ENCODE results near the gene GNA12. TPM values are rescaled to one million over a fixed set of nuclear protein-coding genes. Genes with fewer than 3 reads are reported as not detected.
"Not testable (repeated sequence)": the region's sequence is repeated elsewhere in the genome, so short reads cannot be mapped to it uniquely, and the experiment has no call there.

The GNA12 gene
- total and polyA plus RNA-seq, 4 experiments from 2014 or later: 4.4 to 16.6 (median 12.6) TPM

- no peaks in the 10 kb centered on the region for H3K4me1 ChIP-seq (ENCODE audit: insufficient read depth, low read length)
- Mint-ChIP-seq H3K4me1 (peaks cover 0 to 5% (median 3%) of the 10 kb centered on the region in 4 donors), H3K9me3 (no peaks in the 10 kb centered on the region), H3K27me3 (no peaks in the 10 kb centered on the region), H3K27ac (peak overlapping the region in 1 of 7 donors; percentile 18), H3K4me3 (no peak overlapping the region), H3K36me3 (peaks cover 27 to 35% of the 10 kb centered on the region in 2 donors)
- intact Hi-C loops (cut with micrococcal nuclease): no loop called here
- no peak for DNase-seq
- H3K27ac ChIP-seq (ENCODE audit: low read depth, low read length): no peak overlapping the region
- H3K36me3 ChIP-seq (ENCODE audit: insufficient read depth, low read length): peaks cover 5% of the 10 kb centered on the region
- no peak overlapping the region for H3K4me3 ChIP-seq (ENCODE audit: low read length in 2 of 2)
- H3K9me3 ChIP-seq (ENCODE audit: control insufficient read depth in 1 of 2, low read length in 2 of 2): no peaks in the 10 kb centered on the region
- CTCF ChIA-PET (ENCODE audit: partially characterized antibody): no interaction called here
- H3K27me3 ChIP-seq (ENCODE audit: insufficient read depth, low read length): no peaks in the 10 kb centered on the region
- POLR2A ChIA-PET (ENCODE audit: partially characterized antibody): no interaction called here
These were observed 111.7 kb downstream of the GNA12 start for GRCh38 chr7:2732388-2732787.

GRCh38 chr7:2730846-2731770 lies 113.0 kb downstream of the GNA12 start:
- Mint-ChIP-seq H3K9me3 (no peaks in the 10 kb centered on the region), H3K4me3 (no peak overlapping the region), H3K4me1 (peaks cover 0 to 5% (median 2%) of the 10 kb centered on the region in 4 donors), H3K36me3 (peaks cover 27 to 33% of the 10 kb centered on the region in 2 donors), H3K27ac (peak overlapping the region in 1 of 7 donors; percentile 11), H3K27me3 (no peaks in the 10 kb centered on the region)
- H3K27ac ChIP-seq (ENCODE audit: low read depth, low read length): no peak overlapping the region
- intact Hi-C loops (cut with micrococcal nuclease): no loop called here
- POLR2A ChIA-PET (ENCODE audit: partially characterized antibody): no interaction called here
- no peak for DNase-seq
- CTCF ChIA-PET (ENCODE audit: partially characterized antibody): no interaction called here
- H3K4me3 ChIP-seq (ENCODE audit: low read length in 2 of 2): no peak overlapping the region
- no peaks in the 10 kb centered on the region for H3K9me3 ChIP-seq (ENCODE audit: control insufficient read depth in 1 of 2, low read length in 2 of 2)
- no peaks in the 10 kb centered on the region for H3K27me3 ChIP-seq (ENCODE audit: insufficient read depth, low read length)
- H3K36me3 ChIP-seq (ENCODE audit: insufficient read depth, low read length): peaks cover 5% of the 10 kb centered on the region
- H3K4me1 ChIP-seq (ENCODE audit: insufficient read depth, low read length): no peaks in the 10 kb centered on the region

- Histone ChIP-seq H3K36me3 (ENCODE audit: insufficient read depth, low read length) (peaks cover 5% of the 10 kb centered on the region), H3K9me3 (ENCODE audit: control insufficient read depth in 1 of 2, low read length in 2 of 2) (no peaks in the 10 kb centered on the region), H3K27me3 (ENCODE audit: insufficient read depth, low read length) (no peaks in the 10 kb centered on the region), H3K4me3 (ENCODE audit: low read length in 2 of 2) (no peak overlapping the region), H3K27ac (ENCODE audit: low read depth, low read length) (no peak overlapping the region), H3K4me1 (ENCODE audit: insufficient read depth, low read length) (no peaks in the 10 kb centered on the region)
- Mint-ChIP-seq H3K27ac (peak overlapping the region in 2 of 7 donors; percentile 68 to 76), H3K9me3 (no peaks in the 10 kb centered on the region), H3K4me3 (no peak overlapping the region), H3K4me1 (peaks cover 0 to 3% (median 0%) of the 10 kb centered on the region in 4 donors), H3K27me3 (no peaks in the 10 kb centered on the region), H3K36me3 (peaks cover 30 to 33% of the 10 kb centered on the region in 2 donors)
- intact Hi-C loops (cut with micrococcal nuclease): no loop called here
- CTCF ChIA-PET (ENCODE audit: partially characterized antibody): no interaction called here
- DNase-seq: no peak
- POLR2A ChIA-PET (ENCODE audit: partially characterized antibody): no interaction called here
These were observed 114.0 kb downstream of the GNA12 start for GRCh38 chr7:2729893-2730716.

- no peak overlapping the region for H3K27ac ChIP-seq (ENCODE audit: low read depth, low read length)
- ChIA-PET CTCF (ENCODE audit: partially characterized antibody) (interaction anchor here (1.8 kb wide), 1 partner anchor 8 kb away, joined by 5 read pairs; no protein-coding TSS in a partner anchor), POLR2A (ENCODE audit: partially characterized antibody) (no interaction called here)
- no peaks in the 10 kb centered on the region for H3K27me3 ChIP-seq (ENCODE audit: insufficient read depth, low read length)
- Mint-ChIP-seq H3K4me1 (peaks cover 0 to 3% (median 0%) of the 10 kb centered on the region in 4 donors), H3K4me3 (no peak overlapping the region), H3K27ac (peak overlapping the region in 1 of 7 donors; percentile 76), H3K27me3 (no peaks in the 10 kb centered on the region), H3K9me3 (no peaks in the 10 kb centered on the region), H3K36me3 (peaks cover 32 to 33% of the 10 kb centered on the region in 2 donors)
- no peaks in the 10 kb centered on the region for H3K9me3 ChIP-seq (ENCODE audit: control insufficient read depth in 1 of 2, low read length in 2 of 2)
- no peaks in the 10 kb centered on the region for H3K4me1 ChIP-seq (ENCODE audit: insufficient read depth, low read length)
- no peak overlapping the region for H3K4me3 ChIP-seq (ENCODE audit: low read length in 2 of 2)
- DNase-seq: no peak
- intact Hi-C loops (cut with micrococcal nuclease): no loop called here
- peaks cover 5% of the 10 kb centered on the region for H3K36me3 ChIP-seq (ENCODE audit: insufficient read depth, low read length)
These were observed 114.8 kb downstream of the GNA12 start for GRCh38 chr7:2729031-2729892.

DNA sequence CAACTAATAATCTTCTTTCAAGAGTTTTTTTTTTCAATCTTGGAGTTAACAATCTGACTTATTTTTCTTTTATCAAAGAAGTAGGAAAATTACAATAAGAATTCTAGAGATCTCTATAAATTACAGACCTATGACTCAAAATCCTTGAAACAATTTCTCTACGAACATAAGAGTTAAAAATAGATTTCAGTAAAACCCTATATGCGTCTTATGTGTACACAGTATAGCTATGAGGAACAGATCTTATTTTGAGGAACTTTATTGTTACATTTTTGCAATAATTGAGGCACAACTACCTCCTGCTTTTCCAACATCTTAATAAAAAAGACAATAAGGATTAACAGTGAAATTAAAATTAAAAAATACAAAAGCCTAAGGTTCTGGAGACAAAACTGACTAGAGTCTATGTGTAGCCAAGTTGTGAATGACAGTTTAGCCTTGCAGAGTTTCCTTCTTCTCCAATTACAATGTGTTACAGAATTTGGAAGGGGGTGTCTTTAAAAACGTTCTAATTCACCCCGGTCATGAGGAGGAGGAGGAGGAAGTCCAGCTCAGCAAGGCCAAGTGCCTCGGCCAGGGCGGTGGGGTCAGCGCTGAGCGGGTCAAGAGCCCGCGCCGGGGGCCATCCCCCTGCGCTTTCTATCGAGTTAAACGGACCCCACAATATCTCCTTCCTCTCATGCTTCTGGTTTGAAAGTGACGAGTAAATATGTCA lies 115.6 kb downstream of the GNA12 start:
- Histone ChIP-seq H3K27me3 (ENCODE audit: insufficient read depth, low read length) (no peaks in the 10 kb centered on the region), H3K9me3 (ENCODE audit: control insufficient read depth in 1 of 2, low read length in 2 of 2) (no peaks in the 10 kb centered on the region), H3K4me3 (ENCODE audit: low read length in 2 of 2) (no peak overlapping the region), H3K27ac (ENCODE audit: low read depth, low read length) (no peak overlapping the region), H3K4me1 (ENCODE audit: insufficient read depth, low read length) (no peaks in the 10 kb centered on the region), H3K36me3 (ENCODE audit: insufficient read depth, low read length) (peaks cover 5% of the 10 kb centered on the region)
- Mint-ChIP-seq H3K27me3 (no peaks in the 10 kb centered on the region), H3K4me1 (peaks cover 0 to 2% (median 0%) of the 10 kb centered on the region in 4 donors), H3K27ac (no peak overlapping the region), H3K4me3 (no peak overlapping the region), H3K36me3 (peaks cover 30 to 32% of the 10 kb centered on the region in 2 donors), H3K9me3 (no peaks in the 10 kb centered on the region)
- POLR2A ChIA-PET (ENCODE audit: partially characterized antibody): no interaction called here
- CTCF ChIA-PET (ENCODE audit: partially characterized antibody): interaction anchor here (1.3 to 1.8 kb wide), 3 partner anchors 9 to 18 kb away, joined by 4 to 9 read pairs (median 5); no protein-coding TSS in a partner anchor
- DNase-seq: no peak
- intact Hi-C loops (cut with micrococcal nuclease): no loop called here

- H3K36me3 Mint-ChIP-seq: peaks cover 23 to 24% of the 10 kb centered on the region in 2 donors
- H3K4me3 Mint-ChIP-seq; H3K27ac Mint-ChIP-seq; DNase-seq; intact Hi-C loops (cut with micrococcal nuclease); H3K9me3 ChIP-seq (ENCODE audit: control insufficient read depth in 1 of 2, low read length in 2 of 2); H3K36me3 ChIP-seq (ENCODE audit: insufficient read depth, low read length); H3K4me1 Mint-ChIP-seq; H3K27me3 ChIP-seq (ENCODE audit: insufficient read depth, low read length); H3K4me1 ChIP-seq (ENCODE audit: insufficient read depth, low read length); H3K27ac ChIP-seq (ENCODE audit: low read depth, low read length); H3K4me3 ChIP-seq (ENCODE audit: low read length in 2 of 2); H3K27me3 Mint-ChIP-seq; H3K9me3 Mint-ChIP-seq: not testable (repeated sequence)
- ChIA-PET CTCF (ENCODE audit: partially characterized antibody) (interaction anchor here (1.3 to 1.7 kb wide), 2 partner anchors 8 to 17 kb away, joined by 4 to 9 read pairs; no protein-coding TSS in a partner anchor), POLR2A (ENCODE audit: partially characterized antibody) (interaction anchor here (0.8 kb wide), 1 partner anchor 16 kb away, joined by 3 read pairs; no protein-coding TSS in a partner anchor)
These were observed 116.9 kb downstream of the GNA12 start for GRCh38 chr7:2727206-2727605.
